GM18858 (cell line): Measurements from ENCODE around the gene NELFA.

Source experiments
- ATAC-seq: cut with Tn5 transposase; IDR thresholded peaks from one replicate; pipeline ENCODE4 v1.9.1; 2021; ENCODE audit not compliant: unreplicated experiment

NELFA gene

DNA sequence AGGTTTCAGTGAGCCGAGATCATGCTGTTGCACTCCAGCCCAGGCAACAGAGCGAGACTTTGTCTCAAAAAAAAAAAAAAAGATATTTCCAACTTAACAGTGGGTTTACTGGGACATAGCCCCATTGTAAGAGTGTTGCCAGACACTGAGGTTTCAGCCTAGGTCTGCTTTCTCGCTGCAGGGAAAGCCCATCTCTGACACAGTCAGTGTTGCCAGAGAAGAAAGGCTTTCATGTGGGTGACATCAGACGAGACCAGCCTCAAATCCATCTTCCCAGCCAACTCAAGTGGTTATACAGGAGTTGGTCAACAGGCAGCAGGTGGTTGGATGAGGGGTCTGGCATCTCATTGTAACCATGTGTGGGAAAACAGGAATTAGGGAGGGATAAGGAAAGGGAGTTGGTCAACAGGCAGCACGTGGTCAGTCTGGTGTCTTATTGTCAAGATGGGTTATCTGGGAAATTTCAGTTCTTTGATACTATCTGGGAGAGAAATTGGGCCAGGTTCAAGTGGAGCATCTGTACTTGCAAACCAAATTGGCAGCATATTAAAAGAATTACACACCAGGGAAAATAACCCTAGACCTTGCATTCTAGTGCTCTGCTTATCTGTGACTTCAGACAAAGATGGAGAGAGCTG, 41.1 kb downstream of the NELFA start:
- ATAC-seq, result no peak

DNA sequence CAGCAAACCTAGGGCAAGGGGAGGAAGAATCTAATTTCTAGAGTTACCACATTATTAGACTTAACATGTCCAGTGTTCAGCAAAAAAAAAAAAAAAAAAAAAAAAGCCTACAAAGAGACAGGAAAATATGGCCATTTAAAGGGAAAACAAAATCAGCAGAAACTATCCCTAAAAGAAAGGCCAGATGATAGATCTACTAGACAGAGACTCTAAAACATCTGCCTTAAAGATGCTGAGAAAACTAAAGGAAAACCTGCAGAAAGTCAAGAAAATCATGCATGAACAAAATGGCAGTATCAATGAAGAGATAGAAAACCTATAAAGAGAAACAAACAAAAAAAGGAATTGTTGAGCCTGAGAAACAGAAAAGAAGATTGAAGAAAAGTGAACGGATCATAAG, 43.8 kb downstream of the NELFA start:
- ATAC-seq, result no peak

DNA sequence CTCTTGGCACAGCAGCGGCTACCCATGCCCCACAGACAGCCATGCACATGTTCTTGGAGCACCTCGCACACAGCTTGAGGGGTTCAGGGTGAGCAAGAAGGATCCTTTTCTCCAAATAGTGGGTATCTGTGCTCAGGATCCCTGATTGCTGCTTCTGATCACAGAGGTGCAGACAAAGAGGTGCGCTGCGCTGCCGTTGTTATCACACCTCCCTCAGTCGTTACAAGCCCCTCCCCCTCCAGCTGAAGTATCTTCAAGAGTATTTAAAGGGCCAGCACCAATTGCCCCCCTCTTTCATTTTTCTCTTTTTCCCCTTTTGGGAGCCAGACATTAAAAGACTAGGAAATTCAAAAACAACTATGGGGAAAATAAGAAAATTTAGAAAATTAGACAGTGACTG, 44.3 kb downstream of the NELFA start:
- no peak for ATAC-seq

DNA sequence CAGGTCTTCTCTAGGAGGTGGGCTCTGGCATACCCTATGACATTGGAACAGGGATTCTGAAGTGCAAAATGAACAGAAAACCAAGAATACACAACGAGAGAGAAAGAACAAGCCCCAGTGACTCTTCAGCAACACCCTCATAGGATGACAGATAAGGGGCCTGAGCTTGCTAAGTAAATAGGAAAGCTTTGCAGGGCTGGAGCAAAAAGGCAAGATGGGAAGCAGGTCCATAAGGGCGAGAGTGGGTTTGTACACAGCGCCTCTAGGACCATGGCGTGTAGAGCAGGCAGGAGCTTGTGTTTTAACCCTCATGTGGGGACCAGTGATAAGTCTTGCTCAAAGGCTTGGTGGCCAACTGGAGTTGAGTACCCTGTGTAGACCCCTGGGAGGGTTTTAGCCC, 45.8 kb downstream of the NELFA start:
- ATAC-seq, result no peak

DNA sequence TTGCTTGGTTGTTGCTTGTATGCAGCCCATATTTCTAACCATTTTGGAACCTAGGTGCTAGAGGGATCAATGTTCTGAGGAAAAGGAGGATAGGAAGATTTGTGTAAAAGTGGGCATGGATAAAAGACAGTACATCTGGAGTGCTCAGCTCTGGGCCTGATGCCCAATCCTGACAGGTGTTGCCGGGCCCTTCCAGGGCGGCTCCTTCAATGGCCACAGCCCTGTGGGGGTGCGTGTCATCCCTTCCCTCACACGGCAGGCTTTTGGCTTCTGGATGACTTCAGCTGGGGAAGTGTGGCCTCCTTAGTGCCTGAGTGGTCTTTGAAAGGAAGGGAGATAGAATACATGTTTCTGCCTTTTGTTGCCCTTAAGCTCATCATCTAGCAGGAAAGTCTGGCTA, 47.2 kb downstream of the NELFA start:
- ATAC-seq, result no peak

DNA sequence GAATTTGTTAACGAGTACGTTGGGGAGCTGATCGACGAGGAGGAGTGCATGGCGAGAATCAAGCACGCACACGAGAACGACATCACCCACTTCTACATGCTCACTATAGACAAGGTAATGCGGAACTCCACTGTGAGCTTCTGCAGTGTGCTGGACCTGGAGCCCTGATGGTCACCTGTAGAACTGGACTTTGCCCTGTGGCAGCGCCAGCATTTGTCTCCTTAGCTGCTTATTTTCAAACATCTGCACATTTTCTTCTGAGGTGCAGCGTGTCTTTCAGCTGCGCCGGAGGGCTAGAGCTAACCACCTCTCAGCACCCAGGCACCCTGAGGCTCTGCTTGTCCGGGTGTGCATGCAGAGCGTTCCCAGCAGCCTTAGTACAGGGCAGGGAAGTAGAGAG, 47.7 kb downstream of the NELFA start:
- ATAC-seq, result no peak

DNA sequence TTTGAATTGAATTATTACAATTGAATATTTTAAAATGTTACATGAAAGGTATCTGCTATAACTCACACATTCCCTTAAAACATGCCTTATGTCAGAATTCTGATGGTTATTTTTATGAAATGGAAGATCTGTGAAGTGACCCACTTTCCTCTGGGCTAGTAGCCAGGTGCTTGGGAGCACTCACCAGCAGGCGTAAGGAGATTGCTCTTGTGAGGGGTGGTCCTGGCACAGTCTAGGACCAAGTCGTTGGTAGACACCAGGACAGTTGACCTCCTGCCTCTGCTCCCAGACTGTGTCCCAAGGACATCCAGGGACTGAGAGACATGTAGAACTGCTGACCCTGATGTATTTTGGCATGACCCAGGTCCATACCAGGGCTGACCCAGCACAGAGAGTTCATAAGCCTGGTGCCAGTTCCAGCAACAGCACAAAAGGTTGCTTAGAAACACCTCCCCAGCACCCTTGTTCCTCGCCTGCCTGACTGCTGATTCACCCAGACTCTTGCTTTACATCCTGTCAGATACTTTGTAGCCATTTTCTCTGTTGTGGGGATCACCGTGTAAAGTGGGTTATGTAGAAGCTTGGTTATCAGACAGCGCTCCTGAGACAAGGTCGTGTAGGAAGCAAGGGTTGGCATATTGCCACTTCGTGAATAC, 48.5 kb downstream of the NELFA start:
- ATAC-seq, result no peak

DNA sequence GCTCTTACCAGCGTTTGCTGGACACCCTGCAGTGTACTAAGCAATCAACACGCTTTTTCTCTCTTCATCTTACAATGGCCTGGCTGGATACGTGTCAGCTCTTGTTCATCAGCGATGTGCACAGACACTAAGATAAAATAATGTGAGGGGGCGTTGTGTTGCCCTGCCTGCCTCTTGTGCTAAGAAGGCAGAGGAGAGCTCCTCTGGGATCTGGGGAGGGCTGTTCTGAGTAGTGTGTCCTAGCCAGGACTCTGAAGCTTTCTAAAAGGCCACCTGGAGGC, 49.7 kb downstream of the NELFA start:
- no peak for ATAC-seq

DNA sequence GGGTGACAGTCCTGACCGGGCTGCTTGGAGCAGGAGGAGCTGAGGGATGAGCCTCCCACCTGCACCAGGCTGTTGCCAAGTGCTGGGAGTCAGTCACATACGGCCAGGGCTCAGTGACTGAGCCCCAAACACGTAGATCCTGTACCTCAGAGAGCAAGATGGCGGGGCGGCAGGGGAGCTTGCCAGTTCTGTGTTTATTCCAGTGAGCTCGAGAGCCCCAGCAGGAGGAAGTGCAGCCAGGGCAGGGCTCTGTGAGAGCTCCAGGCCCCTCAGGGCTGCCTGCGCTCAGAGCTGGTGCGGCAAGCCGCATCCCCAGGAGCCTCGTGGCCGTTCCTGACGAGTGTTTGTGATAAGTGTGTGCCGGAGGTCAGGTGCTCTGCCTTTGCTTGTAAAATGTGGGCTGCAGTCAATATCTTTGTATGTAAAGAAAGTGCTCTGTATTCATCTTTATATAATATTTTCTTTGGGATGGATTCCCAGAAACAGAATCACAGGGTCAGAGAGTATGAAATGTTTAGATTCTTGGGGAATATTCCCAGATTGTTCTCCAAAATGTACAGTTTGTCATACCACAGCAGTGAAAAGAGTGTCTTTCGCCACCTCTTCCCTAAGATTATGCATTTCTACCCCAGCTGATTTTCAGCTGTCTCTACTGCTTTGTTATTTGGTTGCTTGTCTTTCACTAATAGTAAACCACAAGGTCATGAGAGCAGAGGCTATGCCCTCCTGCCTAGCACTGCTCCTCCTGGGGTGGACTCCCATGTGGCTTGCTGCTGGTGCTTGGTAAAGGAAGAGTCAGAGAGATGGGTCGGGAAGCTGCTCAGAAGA, 50.3 kb downstream of the NELFA start:
- no peak for ATAC-seq

DNA sequence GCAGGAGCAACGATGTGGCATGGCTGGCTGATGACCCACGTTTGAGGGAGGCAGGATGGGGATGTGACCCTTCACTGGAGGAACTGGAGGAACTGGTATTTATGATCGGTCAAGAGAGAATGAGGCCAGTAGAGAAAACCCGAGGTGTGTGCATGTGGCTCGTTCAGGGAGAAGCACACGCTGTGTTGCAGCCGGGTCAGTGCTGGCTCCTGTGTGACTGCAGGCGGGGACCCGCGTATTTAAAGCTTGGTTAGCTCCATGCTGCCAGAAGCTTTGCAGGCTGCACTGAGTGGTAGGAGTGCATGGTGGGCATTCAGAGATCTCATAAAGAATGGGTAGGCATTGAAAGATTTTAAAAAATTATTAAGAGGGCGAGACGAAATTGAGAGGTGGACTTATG, 52.1 kb downstream of the NELFA start:
- no peak for ATAC-seq

DNA sequence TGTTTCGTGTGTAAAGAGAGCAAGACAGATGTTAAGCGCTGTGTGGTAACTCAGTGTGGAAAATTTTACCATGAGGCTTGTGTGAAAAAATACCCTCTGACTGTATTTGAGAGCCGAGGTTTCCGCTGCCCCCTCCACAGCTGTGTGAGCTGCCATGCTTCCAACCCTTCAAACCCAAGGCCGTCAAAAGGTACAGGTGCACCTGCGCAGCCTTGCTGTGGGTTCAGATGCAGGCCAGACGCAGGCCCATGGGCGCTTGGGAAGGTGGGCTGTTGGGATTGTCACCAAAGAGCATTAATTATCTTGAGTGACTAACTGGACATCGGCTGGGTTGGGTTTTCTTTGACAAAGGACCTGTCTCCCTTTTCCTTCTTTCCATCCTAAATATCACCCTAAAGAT, 55.4 kb downstream of the NELFA start:
- no peak for ATAC-seq

DNA sequence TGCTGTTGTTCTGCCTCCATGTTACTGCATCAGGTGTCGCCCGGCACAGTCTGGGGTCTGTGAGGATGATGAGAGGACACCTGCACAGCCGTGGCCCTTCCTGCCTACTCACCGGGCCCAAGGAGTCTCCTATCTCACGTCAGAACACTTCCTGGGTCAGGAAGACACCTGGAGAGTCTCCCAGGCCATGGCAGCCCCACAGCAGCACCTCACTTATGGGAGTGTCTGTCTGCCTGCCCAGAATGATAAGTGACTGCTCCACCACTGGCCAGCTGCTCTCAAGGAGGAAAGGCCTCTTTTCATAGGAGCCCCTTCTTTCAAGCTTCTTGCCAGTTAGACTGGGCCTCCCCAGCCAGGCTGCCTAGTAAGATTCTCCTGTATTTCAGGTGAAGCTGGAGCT, 56.1 kb downstream of the NELFA start:
- no peak for ATAC-seq

DNA sequence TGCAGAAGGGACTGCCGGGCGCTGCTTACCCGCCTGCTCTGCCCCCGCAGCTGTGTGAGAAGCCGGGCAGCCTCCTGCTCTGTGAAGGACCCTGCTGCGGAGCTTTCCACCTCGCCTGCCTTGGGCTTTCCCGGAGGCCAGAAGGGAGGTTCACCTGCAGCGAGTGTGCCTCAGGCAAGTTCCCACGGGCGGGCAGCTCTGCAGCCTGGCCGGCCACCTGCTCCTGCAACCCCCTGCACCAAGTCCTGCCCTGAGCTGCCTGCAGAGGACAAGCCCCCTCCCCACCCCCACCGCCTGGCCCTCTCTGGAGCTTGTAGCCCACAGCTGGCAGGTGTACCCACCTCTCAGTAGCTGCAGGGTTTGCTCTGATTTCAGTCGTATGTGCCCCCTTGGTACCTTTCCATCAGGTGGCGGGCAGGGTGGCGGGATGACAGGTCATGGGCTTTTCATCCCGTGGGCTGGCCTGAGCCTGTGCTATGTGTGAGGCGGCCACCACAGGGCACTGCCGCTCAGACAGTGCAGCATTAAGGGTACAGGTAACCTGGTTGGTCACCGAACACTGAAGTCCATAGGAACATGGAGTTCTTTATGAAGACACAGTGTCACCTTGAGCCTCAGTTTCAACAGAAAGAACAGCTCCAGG, 56.6 kb downstream of the NELFA start:
- ATAC-seq, result no peak

DNA sequence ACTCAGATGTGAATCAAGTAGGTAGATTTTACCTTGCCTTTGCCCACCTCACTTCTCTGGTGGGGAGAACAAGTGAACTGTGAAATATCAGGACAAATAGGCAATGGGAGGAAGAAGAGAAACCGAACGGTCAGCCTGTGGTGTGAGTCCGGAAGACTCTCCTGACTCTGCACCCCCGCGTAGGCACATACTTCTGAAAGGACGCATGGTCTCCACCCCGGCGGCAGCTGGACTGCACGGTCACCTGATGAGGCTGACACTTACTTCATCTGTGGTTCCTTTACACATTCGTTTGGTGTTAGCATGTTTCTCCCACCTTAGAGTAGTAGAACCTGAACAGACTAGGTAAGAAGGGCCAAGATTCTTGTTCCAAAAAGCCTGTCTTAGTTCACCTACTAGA, 58.4 kb downstream of the NELFA start:
- no peak for ATAC-seq

DNA sequence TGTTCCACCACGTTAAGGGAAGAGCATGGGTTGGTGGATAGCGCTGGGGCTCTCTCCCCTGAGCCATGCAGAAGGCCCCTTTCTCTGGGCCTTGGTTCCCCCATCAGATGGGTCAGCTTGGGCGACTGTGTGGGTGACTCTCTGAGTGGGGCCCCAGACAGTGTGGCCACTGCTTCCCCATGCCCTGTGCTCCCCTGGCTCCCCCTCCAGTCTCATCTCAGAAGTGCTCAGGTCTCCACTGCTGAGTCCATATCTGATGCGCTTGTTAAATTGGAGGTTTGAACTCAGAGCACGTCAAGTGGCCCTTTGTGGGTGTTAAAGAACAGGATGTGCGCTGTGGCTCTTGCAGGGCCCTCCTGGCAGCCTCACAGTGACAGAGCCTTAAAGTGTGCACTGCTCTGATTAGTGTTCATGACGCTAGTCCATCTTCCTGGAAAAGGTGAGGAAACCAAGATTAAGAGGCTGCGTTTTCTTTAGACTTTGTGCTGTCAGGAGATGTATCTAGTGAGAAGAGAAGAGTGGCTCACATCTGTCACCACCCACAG, 59.8 kb downstream of the NELFA start:
- ATAC-seq, result no peak

DNA sequence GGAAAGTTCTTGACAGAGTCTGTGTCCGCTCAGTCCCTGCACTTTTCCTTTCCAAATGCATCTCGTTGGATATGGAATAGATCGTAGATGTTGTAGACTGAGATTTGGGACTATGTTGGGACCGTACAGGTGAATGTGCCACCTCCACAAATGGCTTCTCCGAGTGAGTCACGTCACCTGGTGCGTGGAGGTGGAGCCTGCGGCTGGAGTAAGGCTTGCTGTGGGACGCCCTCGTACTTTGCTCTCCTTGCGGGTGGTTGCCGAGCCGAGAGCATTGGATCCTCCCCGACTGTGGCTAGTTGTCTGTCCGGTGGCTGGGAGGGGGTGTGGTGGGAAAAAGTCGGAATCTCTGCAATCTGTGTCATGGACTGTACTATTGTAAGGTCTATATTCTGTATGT, 60.5 kb downstream of the NELFA start:
- ATAC-seq, result no peak

DNA sequence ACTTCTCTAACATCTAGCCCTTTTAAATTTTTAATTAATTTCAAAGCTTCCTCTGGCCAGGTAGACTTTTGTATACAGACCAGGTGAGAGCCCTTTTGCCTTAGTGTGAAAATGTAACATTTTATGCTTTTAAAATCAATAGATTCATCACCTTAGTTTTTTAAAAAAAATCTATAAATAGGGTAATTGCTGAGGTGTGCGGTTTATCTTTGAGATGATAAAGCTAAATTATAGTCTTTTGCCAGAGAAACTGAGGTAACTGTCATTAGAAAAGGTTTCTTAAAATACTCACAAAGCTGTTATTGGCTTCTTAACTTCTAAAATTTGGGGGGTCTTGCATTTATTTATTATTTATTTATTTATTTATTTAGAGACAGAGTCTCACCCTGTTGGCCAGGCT, 62.9 kb downstream of the NELFA start:
- no peak for ATAC-seq

DNA sequence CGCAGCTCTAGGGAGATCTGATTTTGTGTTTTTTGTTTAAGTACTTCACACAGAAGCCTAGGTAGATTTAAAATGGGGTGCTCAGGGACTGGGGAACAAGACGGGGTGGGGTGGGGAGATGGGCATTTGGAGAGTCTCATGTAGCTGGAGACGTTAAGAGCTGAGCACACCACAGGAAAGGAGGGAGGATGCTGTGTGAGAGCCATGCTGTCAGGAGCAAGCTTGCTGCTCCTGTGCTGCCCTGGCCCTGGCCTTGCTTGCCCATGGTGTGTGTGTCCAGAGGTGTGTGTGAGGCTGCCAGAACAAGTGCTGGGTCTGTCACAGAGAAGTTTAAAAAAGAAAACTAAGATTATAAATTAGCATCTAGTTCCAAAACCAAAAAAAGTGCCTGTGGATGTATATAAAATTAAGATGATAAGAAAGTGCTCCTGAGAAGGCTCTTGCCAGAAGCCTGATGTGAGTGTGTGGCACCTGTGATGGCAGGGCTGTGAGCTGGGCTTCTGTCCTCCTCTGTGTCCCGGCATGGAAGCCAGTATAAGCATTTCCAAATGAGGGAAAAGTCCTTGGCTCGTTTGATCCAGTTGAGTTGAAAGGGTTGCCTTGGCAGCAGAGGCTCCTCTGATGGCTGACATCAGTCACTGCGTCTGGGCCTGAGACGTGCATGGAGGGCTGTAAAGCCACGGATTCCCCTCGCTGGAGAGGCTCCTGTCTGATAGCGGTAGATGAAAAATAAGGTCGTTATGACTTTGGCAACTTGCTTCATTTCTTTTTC, 63.5 kb downstream of the NELFA start:
- no peak for ATAC-seq

DNA sequence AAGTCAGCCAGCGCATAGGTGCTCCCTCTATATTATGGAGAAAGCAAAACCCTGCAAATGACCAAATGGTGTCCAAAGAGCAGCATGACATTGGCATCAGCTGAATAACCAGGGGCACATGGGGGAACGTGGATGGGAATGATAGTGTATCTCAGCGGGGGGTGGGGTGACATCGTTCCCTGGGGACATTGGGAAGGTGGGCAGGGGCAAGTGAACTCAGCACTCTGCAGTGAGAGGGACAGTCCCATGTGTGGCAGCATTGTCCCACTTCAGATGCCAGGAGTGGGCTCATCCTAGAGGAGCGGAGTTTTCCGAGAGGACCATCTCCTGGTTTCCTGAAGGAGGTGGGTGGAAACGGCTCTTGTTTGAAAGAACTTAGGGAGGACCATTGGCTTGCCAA, 64.8 kb downstream of the NELFA start:
- no peak for ATAC-seq

DNA sequence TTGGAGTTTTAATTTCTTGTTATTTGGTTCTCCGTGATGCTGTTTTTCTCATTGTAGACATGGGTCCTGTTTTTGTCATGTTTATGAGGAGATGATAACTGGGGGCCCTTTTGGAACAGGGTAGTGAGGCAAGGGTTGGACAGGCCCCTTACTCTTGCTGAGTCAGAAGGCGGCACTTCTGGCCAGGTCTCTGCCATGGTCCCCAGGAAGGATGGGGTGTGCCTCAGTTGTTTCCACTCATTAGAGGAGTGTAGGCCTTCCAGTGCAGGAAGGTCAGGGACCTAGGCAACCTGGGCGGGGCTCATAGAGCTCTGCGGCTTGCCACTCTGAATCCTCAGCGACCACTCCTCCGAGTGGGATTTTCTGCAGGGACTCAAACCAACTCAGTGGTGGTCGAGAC, 68.2 kb downstream of the NELFA start:
- ATAC-seq, result no peak
